IMR-90 (cell line): ENCODE measurements around the gene IGSF10. TPM values are rescaled to one million over a fixed set of nuclear protein-coding genes. Genes with fewer than 3 reads are reported as not detected.

ENCODE experiments used
- ATAC-seq: fragments of 200-7000 bp; cut with Tn5 transposase; 2 replicates; pipeline ENCODE4 v1.9.1; 2020; ENCODE audit warnings: low read depth, mild to moderate bottlenecking, moderate library complexity
- BruUV-seq: library from RNA; stranded (reverse); fragments of 400-500 nt; replicated peaks from 2 replicates; lab custom pipeline; 2021; lab: Mats Ljungman, UMichigan
- CTCF ChIA-PET: fragments of 300-600 bp; formaldehyde crosslinking; extraction: SDS; loops from one replicate; lab custom pipeline; 2021; ENCODE audit warnings: antibody characterized with exemption; lab: Yijun Ruan, JAX
- POLR2A ChIA-PET: fragments of 300-600 bp; sonication (Branson Sonifier 250); formaldehyde crosslinking; loops from one replicate; lab custom pipeline; 2022; ENCODE audit warnings: antibody characterized with exemption; ENCODE audit not compliant: unreplicated experiment; lab: Charles Lee
- DNase-seq: peaks from one replicate; pipeline ENCODE4 v3.0.0; 2013
- H2AFZ ChIP-seq: replicated peaks from 2 replicates; pipeline ENCODE3; 2013; ENCODE audit warnings: low read length, mild to moderate bottlenecking; ENCODE audit not compliant: poor library complexity
- H2AK5ac ChIP-seq: 2 replicates; pipeline ENCODE4 v1.6.1; 2013; ENCODE audit warnings: low read depth, low read length, inconsistent platforms
- H2AK9ac ChIP-seq: replicated peaks from 2 replicates; pipeline ENCODE3; 2013; ENCODE audit warnings: mild to moderate bottlenecking, low read depth, low read length, moderate library complexity; ENCODE audit not compliant: poor library complexity
- H2BK120ac ChIP-seq: 2 replicates; pipeline ENCODE4 v1.6.1; 2013; ENCODE audit warnings: low read depth, low read length, inconsistent platforms
- H2BK15ac ChIP-seq: 3 replicates; pipeline ENCODE4 v1.6.1; 2013; ENCODE audit warnings: low read depth, low read length, inconsistent platforms
- H2BK20ac ChIP-seq: 2 replicates; pipeline ENCODE4 v1.6.1; 2013; ENCODE audit warnings: low read depth, mild to moderate bottlenecking, inconsistent platforms, low read length, moderate library complexity
- H2BK5ac ChIP-seq: 2 replicates; pipeline ENCODE4 v1.6.1; 2013; ENCODE audit warnings: mild to moderate bottlenecking, low read depth, low read length, inconsistent platforms; ENCODE audit not compliant: poor library complexity, severe bottlenecking
- H3K14ac ChIP-seq: replicated peaks from 2 replicates; pipeline ENCODE4 v1.6.1; 2013; ENCODE audit warnings: low read depth, low read length, inconsistent platforms
- H3K18ac ChIP-seq: 2 replicates; pipeline ENCODE4 v1.6.1; 2013; ENCODE audit warnings: low read depth, low read length, control low read depth
- H3K23ac ChIP-seq: 2 replicates; pipeline ENCODE4 v1.6.1; 2013; ENCODE audit warnings: low read depth, low read length, inconsistent platforms
- H3K27ac ChIP-seq: 2 replicates; pipeline ENCODE4 v1.5.1; 2013; ENCODE audit warnings: mild to moderate bottlenecking, control low read depth, low read length; ENCODE audit not compliant: insufficient read depth
- H3K27me3 ChIP-seq: 2 replicates; pipeline ENCODE4 v1.6.1; 2013; ENCODE audit warnings: low read length; ENCODE audit not compliant: control insufficient read depth, insufficient read depth
- H3K36me3 ChIP-seq: 2 replicates; pipeline ENCODE4 v1.6.1; 2013; ENCODE audit warnings: low read length, mixed read lengths; ENCODE audit not compliant: control insufficient read depth, insufficient read depth
- H3K4ac ChIP-seq: 2 replicates; pipeline ENCODE4 v1.6.1; 2013; ENCODE audit warnings: low read depth, low read length, inconsistent platforms
- H3K4me1 ChIP-seq: 2 replicates; pipeline ENCODE4 v1.6.1; 2013; ENCODE audit warnings: low read length, mixed read lengths; ENCODE audit not compliant: control insufficient read depth, insufficient read depth
- H3K4me2 ChIP-seq: 2 replicates; pipeline ENCODE4 v1.6.1; 2013; ENCODE audit warnings: low read depth, mild to moderate bottlenecking, control low read depth, low read length, moderate library complexity
- H3K4me3 ChIP-seq: 2 replicates; pipeline ENCODE4 v1.5.1; 2013; ENCODE audit warnings: low read depth, mild to moderate bottlenecking, control low read depth, low read length, moderate library complexity; ENCODE audit not compliant: insufficient read depth
- H3K56ac ChIP-seq: 2 replicates; pipeline ENCODE4 v1.6.1; 2013; ENCODE audit warnings: low read length, inconsistent platforms; ENCODE audit not compliant: insufficient read depth; ENCODE audit errors: extremely low read depth
- H3K79me1 ChIP-seq, 2 experiments: 2 replicates each; pipeline ENCODE4 v1.6.1; 2013; ENCODE audit warnings: low read length in 2 of 2, inconsistent platforms in 1 of 2, low read depth in 1 of 2
- H3K9ac ChIP-seq: 2 replicates; pipeline ENCODE4 v1.6.1; 2013; ENCODE audit warnings: low read depth, low read length, control low read depth
- H3K9me1 ChIP-seq: 2 replicates; pipeline ENCODE4 v1.6.1; 2013; ENCODE audit warnings: low read length, inconsistent platforms; ENCODE audit not compliant: insufficient read depth
- H3K9me3 ChIP-seq: 2 replicates; pipeline ENCODE4 v1.6.1; 2013; ENCODE audit warnings: low read length; ENCODE audit not compliant: control insufficient read depth, insufficient read depth
- H4K20me1 ChIP-seq: 2 replicates; pipeline ENCODE4 v1.6.1; 2013; ENCODE audit warnings: low read length, inconsistent platforms; ENCODE audit not compliant: insufficient read depth
- H4K5ac ChIP-seq: 2 replicates; pipeline ENCODE4 v1.6.1; 2013; ENCODE audit warnings: mild to moderate bottlenecking, low read depth, low read length, control low read depth
- H4K8ac ChIP-seq, 2 experiments: 2 replicates each; pipeline ENCODE4 v1.6.1; 2013; ENCODE audit warnings: low read depth in 2 of 2, low read length in 2 of 2, control low read depth in 1 of 2, inconsistent platforms in 1 of 2
- H4K91ac ChIP-seq: 2 replicates; pipeline ENCODE4 v1.6.1; 2013; ENCODE audit warnings: low read depth, low read length, inconsistent platforms; ENCODE audit not compliant: insufficient read depth
- CEBPB ChIP-seq: IDR thresholded peaks from 2 replicates; pipeline ENCODE4 v1.6.1; 2012; ENCODE audit warnings: low read depth, low read length, improper control_type of control experiment
- RFX5 ChIP-seq: IDR thresholded peaks from 2 replicates; pipeline ENCODE4 v1.8.0; 2012; ENCODE audit warnings: low read depth, mild to moderate bottlenecking, low read length, moderate library complexity
- WGBS, 2 experiments: methylation state at CpG; one replicate each; pipeline versions ENCODE4 v1.1.5 to v1.1.7; 2013; ENCODE audit warnings: missing lambda C conversion rate in 2 of 2; ENCODE audit not compliant: insufficient read length in 1 of 2; ENCODE audit errors: extremely low coverage in 2 of 2; 5-methylcytosine and 5-hydroxymethylcytosine counted together
- dilution Hi-C: fragments of 300-500 bp; cut with HindIII; formaldehyde crosslinking; loops from one replicate; pipeline ENCODE4 v1.14.3; 2018; ENCODE audit warnings: low sequenced_read_pairs; ENCODE audit not compliant: unreplicated experiment
- in situ Hi-C: fragments of 300-500 bp; cut with MboI; formaldehyde crosslinking; loops from 3 replicates; pipeline ENCODE4 v1.14.3; 2019; ENCODE audit warnings: low sequenced_read_pairs, inconsistent platforms, mixed read lengths
- intact Hi-C: fragments of 100-400 bp; cut with micrococcal nuclease; formaldehyde crosslinking; loops from 2 replicates; pipeline ENCODE4 v1.10.0; 2022
- polyA plus RNA-seq, 3 experiments: library from polyadenylated mRNA; depleted of rRNA; stranded (reverse); fragments of >200 nt; gene quantifications; 2 replicates each; pipeline ENCODE4 v1.2.3, GENCODE V29; 2012; ENCODE audit warnings: low replicate concordance in 1 of 3
- total RNA-seq: library from RNA; depleted of rRNA; stranded (reverse); fragments of >200 nt; gene quantifications from 2 replicates; pipeline ENCODE4 v1.2.3, GENCODE V29; 2012
- TF ChIP-seq, protein P1 (sequence below): fragments of 150-350 bp; IDR thresholded peaks from 2 replicates; pipeline ENCODE4 v1.6.1; 2016; ENCODE audit warnings: low read depth, mild to moderate bottlenecking, low read length, moderate library complexity, borderline replicate concordance

The IGSF10 gene
- total and polyA plus RNA-seq, 2 of the 4 experiments (the other 2 are of a cell fraction) = under 0.01 to 0.07 TPM

DNA sequence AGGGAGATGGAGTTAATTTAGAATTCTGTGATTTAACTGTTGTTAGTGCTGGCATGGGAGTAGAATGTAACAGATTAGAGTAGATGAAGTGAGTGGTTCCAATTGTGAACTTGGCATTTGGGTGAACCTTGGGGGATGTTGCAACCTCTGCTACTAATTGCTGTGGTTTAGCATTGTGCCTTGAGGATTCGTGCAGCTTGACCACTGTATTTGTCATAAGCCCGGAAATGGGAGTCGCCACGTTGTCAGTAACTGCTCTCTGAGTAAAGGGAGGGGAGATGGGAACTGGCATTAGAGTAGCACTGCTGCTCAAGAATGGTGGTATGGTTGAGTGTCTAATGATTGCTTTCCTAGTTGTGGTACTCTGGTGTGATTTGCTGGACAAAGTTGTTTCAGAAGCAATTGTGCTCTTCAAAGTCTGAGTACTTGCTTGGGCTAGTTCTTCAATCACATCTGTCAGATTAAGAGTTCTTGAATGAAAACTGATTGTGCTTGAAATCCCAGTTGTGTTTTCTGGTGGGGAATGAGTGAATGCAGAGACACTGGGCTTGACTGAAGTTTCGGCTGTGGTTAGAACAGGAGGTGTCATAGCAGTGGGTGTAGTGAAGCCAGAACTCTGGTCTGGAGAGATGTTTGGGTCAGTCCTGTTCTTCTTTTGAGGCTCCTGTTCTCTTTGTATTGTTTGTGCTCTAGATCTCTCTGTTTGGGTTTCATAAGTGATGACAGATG is 15.4 kb downstream of the IGSF10 start:
- no peak overlapping the region for H2BK120ac ChIP-seq
- ChIA-PET POLR2A (no interaction called here), CTCF (no interaction called here)
- no peak overlapping the region for H3K23ac ChIP-seq
- no peak overlapping the region for H4K91ac ChIP-seq
- H2BK5ac ChIP-seq = no peak overlapping the region
- no peaks in the 10 kb centered on the region for H3K36me3 ChIP-seq
- no peak overlapping the region for H2BK20ac ChIP-seq
- intact Hi-C loops = no loop called here
- no peaks in the 10 kb centered on the region for H3K27me3 ChIP-seq
- H3K79me1 ChIP-seq = no peaks in the 10 kb centered on the region
- H3K9me1 ChIP-seq = no peaks in the 10 kb centered on the region
- H2AFZ ChIP-seq = no peak overlapping the region
- no peak overlapping the region; the same call in 2 of the 3 replicates for H2BK15ac ChIP-seq
- H4K8ac ChIP-seq = no peak overlapping the region
- H3K27ac ChIP-seq = no peak overlapping the region
- H3K4me3 ChIP-seq = no peak overlapping the region
- 60% methylated on average over 3 of the region's 5 CpGs; no CpG with 5 or more reads in 1 of the 2 experiments for WGBS, 2 experiments
- dilution Hi-C loops = no loop called here
- H4K20me1 ChIP-seq = no peaks in the 10 kb centered on the region
- H3K9me3 ChIP-seq = no peaks in the 10 kb centered on the region
- H3K18ac ChIP-seq = no peak overlapping the region
- BruUV-seq = no TSS peak
- H3K4me1 ChIP-seq = no peaks in the 10 kb centered on the region
- H3K4ac ChIP-seq = no peak overlapping the region
- H3K56ac ChIP-seq = no peak overlapping the region
- H2AK9ac ChIP-seq = no peak overlapping the region
- TF ChIP-seq CEBPB (peak; percentile 86), RFX5 (no peak)
- TF ChIP-seq, protein P1, sequence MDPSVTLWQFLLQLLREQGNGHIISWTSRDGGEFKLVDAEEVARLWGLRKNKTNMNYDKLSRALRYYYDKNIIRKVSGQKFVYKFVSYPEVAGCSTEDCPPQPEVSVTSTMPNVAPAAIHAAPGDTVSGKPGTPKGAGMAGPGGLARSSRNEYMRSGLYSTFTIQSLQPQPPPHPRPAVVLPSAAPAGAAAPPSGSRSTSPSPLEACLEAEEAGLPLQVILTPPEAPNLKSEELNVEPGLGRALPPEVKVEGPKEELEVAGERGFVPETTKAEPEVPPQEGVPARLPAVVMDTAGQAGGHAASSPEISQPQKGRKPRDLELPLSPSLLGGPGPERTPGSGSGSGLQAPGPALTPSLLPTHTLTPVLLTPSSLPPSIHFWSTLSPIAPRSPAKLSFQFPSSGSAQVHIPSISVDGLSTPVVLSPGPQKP = no peak
- in situ Hi-C loops = no loop called here
- H3K14ac ChIP-seq = no peak overlapping the region
- H3K9ac ChIP-seq = no peak overlapping the region
- no peak overlapping the region for H3K4me2 ChIP-seq
- peak overlapping the region; percentile 67; the same call in 1 of the 2 replicates for H2AK5ac ChIP-seq
- ATAC-seq (no peak), DNase-seq (peak; percentile 61)
- no peak overlapping the region for H4K5ac ChIP-seq
